HL-60/S4 (cell line): ENCODE data around the gene PLCB2.

Source experiments
- in situ Hi-C: fragments of 300-500 bp; cut with MboI; formaldehyde crosslinking; loops from 2 replicates; pipeline ENCODE4 v1.14.3; 2022; ENCODE audit warnings: low sequenced_read_pairs

PLCB2 gene, protein sequence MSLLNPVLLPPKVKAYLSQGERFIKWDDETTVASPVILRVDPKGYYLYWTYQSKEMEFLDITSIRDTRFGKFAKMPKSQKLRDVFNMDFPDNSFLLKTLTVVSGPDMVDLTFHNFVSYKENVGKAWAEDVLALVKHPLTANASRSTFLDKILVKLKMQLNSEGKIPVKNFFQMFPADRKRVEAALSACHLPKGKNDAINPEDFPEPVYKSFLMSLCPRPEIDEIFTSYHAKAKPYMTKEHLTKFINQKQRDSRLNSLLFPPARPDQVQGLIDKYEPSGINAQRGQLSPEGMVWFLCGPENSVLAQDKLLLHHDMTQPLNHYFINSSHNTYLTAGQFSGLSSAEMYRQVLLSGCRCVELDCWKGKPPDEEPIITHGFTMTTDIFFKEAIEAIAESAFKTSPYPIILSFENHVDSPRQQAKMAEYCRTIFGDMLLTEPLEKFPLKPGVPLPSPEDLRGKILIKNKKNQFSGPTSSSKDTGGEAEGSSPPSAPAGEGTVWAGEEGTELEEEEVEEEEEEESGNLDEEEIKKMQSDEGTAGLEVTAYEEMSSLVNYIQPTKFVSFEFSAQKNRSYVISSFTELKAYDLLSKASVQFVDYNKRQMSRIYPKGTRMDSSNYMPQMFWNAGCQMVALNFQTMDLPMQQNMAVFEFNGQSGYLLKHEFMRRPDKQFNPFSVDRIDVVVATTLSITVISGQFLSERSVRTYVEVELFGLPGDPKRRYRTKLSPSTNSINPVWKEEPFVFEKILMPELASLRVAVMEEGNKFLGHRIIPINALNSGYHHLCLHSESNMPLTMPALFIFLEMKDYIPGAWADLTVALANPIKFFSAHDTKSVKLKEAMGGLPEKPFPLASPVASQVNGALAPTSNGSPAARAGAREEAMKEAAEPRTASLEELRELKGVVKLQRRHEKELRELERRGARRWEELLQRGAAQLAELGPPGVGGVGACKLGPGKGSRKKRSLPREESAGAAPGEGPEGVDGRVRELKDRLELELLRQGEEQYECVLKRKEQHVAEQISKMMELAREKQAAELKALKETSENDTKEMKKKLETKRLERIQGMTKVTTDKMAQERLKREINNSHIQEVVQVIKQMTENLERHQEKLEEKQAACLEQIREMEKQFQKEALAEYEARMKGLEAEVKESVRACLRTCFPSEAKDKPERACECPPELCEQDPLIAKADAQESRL

DNA sequence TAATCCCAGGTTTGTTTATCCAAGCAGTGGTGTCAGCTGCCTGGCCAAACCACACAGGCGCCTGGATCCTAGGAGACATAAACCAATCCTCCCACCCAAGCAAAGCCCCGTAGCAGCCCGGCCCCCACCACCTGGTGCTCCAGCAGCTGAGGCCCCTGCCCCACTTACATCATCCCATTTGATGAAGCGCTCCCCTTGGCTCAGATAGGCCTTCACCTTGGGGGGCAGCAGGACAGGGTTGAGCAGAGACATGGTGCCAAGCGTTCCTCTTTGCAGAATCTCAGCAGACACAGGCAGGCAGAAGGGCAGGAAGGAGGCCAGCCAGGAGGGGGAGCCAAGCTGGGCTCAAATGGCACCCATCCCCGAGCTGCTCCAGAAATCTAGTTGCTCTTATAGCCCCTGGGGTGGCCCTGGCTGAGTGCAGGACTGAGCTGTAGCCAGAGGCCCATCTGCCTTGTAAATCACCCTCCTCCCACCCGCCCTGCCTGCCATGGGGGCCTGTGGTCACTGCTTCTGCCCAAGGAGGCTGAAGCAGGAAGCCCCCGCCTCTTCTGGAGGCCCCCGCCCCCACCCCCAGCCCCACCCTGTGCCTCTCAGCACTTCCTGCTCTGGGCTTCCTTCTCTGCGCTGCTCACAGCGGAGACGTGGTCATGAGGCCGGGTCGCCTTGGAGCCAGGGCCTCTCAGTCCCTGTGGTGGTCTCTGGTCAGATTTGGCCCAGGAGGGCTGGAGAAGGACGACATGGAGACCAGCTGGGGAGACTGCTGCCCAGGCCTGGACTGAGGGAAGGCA, at the start of gene PLCB2:
Gene PLCB2, minus strand, starts transcription at position 515 of the 791 bp plus-strand sequence. Its CDS starts 263 bp downstream, at position 252.
- in situ Hi-C loops = no loop called here

DNA sequence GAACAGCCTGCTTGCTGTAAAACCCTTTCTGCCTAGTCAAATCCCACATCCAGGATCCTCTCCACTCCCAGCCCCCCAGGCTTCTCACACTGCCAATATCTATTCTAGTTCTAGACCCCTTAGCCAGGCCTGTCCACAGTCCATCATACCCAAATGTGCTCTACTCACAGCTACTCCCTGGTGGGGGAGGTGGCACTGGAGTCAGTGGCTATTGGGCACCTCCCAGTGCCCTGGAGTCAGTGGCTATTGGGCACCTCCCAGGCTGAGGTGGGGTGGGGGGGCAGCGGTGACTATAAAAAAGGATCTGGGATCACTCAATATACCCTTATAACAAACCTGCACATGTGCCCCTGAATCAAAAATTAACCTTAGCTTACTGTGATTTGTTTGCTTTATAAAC, 49.5 kb upstream of the PLCB2 start:
- in situ Hi-C loops = no loop called here

GRCh38 chr15:40355976-40356585, 48.3 kb upstream of the PLCB2 start:
- in situ Hi-C loops = no loop called here

DNA sequence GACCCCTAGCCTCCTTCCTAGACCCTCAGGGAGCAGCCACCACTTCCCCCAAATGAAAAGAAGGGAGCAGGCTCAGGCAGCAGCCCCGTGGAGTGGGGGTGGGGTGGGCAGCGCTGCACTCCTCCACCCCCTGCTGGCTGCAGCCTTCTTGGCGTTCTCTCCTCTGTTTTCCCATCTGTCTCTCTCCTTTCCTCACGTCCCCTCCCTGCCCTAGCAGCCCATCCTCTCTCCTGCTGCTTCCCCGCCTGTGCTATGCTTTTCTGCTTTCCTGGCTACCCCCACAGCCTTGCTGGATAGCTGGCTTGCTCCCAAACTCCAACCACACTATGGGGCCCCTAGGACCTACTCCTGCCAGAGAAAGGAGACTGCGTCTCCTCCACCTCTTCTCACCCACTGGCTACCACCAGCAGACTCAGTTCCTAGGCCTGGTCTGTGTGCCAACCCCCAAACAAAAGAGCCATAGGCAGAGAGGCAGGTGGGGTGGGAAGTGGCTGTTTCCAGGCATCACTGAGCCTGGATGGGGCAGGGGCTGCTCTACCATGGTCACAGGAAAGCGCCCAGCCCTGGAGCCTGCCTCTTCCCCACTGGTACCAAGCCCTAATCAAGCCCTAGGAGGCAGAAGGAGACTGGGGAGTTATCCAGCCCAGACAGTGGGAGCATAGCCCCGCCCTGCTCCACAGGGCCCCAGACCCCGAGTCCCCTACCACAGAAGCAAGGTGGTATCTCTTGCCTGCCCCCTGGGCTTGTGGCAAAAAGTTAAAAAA, 46.9 kb upstream of the PLCB2 start:
- in situ Hi-C loops = no loop called here

GRCh38 chr15:40353697-40354096, 46.0 kb upstream of the PLCB2 start:
- in situ Hi-C loops = no loop called here

DNA sequence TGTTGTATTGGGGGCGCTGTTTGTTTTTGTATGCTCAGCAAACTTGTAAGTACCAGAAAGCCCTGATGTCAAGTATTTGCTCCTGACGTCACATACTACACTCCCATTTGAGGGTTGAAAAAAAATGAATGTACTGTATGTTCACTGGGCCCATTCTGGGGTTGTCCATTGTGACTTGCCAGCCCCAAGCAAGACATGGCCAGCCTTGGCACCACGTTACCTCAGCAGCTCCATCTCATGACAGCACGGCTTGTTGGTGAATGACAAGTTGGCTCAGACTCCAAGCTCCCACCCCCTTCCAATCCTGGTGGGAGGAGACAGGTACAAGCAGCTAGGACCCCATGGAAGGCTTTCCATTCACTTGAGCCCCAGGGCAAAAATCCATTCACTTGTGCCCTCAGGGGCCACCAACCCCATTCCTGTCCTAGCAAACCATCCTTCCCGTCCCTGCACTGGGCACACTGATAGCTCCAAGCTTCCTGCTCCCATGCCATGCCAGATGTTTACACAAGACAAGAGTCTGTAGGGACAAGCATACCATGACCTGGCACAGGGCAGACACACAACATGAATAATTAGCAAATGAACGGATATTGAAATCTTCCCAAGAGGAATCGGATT, 44.7 kb upstream of the PLCB2 start:
- in situ Hi-C loops = no loop called here

DNA sequence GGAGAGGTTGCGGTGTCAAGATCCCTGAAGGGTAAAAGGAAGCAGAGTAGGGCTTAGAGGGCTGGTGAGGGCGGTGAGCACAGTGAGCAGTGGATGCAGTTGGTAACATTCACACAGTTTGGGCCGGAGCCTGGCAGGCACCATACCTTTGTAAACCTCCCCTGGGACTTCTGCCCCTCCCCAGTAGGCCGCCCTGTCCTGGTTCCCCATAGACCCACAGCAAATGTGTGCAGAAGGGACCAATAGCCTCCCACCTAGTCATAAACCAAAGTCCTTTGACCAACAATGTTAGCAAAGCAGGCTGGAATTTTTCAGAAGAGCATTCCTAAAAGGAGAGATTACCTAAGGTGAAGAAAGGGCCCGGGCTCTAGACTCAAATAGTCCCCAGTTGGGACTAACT, 41.4 kb upstream of the PLCB2 start:
- in situ Hi-C loops = no loop called here

DNA sequence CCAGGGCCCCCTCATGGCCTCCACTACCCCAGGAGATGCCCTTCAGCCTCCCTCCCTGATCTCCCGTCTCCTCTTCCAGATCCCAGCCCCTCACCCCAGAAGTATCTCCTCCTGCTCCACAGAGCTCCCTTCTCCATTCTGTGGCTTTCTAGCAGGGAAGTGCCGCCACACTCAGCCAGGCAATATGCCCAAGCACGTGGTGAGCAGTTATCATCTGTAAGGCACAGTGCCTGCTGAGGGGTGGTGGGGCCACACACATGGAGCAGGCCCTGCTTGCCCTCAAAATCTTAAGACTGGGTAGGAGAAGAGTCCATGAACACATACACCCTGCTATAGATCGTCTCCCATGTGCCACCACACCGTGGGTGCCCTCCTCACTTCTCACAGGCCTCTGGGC, 40.7 kb upstream of the PLCB2 start:
- in situ Hi-C loops = no loop called here

DNA sequence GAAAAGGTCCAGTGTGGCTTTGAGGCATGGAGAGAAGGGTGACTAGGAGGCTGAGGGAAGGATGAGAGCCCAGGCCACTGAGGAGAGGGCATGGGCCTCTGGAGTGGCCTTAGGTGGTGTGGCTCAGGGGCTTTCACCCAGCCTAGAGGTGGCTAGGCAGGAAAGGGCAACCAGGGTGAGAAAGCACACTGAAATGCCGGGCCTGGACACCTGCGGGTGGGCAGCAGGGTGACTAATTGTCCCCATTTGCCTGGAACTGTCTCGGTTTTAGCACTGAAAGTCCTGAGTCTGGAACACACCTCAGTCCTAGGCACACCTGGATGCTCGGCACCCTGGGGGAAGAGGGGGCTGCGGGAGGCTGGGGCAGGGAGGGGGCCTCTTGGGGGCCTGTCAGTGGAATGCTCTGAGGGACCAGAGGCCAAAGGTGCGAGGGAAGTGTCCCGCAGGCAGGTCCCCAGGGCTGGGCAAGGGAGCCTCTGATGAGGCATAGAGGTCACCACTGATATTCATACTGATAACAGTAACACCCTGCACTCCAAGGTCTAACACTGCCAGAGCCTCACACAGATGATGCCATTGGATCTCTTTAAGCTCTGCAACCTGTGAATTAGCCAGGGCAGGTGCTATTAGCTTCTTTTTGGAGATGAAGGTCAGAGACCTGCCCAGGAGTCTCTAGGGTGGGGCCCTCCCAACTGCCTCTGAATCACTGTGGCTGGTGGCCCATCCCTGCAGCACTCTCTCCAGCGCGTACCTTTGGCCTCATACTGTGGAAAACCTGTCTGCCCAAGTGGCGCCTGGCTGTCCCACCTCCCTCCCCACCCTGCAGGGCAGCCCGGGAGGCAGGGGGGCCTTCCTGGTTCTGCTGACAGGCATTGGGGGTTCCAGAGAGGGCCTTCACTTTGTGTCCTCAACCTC, 40.1 kb upstream of the PLCB2 start:
- in situ Hi-C loops = no loop called here

DNA sequence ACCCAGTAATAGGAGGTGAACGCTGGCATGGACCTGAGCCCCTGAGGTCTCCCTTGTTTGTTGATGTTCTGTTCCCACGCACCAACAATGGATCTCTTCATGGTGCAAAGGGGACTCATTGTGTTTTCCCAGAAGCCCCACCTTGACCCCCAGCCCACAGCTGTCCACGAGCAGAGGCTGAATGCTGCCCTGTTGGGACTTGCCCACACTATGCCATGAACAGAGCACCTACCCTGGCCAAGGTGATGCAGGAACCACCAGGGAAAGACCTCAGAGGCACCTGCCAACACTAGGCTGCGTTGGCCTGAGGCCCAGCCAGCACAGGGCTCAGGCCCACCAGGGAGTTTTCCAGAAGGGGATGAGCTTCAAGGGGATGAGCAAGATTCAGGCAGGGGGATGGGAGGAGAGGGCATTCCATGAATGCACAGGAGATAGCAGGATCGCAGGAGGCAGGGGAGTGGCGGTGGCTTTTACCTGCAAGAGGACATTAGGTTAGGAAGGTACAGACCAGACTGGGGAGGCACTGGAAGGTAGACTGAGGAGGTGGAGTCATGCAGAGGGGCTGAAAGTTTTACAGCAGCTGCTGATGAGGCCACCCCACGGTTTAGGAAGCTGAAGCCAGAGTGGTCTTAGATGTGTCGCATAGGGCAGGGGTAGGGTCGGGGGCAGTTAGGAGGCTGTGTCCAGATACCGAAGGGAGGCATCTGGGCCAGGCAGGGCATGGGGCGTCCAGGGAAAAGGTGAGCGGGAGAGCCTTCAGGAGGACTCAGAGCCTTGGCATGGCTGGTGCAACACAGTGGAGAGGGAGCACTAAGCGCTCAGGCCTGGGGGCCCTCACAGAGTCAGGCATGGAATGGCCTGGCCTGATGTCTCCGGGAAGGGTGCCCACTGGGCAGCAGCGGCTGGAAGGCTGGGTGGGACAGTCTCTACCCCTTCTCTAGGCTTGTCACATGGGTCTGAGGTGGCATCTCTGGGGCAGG, 39.1 kb upstream of the PLCB2 start:
- in situ Hi-C loops = no loop called here

DNA sequence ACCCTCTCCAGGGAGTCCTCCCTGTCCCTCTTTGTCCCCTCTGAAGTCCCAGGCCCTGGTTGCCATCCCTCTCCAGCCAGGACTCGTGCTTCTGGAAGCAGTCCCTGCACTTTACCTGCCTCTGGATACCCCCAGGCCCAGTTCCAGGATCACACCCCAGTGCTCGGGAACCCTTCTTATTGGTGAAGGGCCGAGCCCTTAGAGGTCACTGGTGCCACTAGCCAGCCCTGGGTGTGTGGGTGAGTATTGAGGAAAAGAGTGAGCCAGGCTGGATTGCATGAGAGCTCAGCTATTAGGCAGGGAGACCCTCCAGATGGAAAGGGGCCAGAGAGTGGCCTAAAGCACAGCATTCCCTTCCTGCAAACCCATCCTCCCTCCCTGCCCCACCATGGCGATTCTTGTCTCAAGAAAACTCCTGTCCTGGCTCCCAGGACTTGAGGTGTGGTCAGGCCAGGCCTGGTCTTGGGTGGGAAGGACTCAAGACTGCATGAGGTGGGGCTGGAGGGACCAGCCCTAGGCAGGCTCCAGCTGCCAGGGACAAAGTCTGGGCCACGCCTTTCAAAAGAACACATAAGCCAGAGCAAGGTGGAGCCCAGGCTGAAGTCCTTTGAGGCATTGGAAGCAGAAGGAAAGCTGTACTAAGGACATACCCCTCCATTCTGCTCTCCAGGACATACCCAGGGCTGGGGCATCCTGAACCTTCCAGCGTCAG, 38.3 kb upstream of the PLCB2 start:
- in situ Hi-C loops = no loop called here

GRCh38 chr15:40345225-40345866, 37.6 kb upstream of the PLCB2 start:
- in situ Hi-C loops = no loop called here

DNA sequence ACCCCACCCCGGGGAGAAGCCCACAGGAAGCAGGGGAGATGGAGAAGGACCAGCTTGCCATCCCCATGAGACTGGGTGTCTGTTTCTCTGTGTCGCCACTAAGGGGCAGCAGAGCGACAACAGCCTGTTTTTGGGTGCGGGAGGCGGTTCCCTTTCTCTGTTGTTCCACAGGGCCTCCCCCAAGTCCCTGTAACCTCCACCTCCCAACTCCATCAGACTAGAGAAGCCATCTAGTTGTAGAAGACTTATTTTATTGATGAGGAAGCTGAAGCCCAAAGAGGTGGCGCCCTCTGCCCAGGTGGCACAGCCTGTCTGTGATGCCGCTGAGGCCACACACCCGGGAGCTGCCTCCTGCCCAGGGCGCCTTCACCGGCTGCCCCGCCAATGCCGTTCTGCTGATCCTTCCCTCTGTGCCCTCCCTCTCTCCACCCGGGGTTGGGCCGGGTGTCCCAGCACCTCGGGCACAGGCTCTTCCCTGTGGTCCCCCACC, 36.9 kb upstream of the PLCB2 start:
- in situ Hi-C loops = no loop called here

GRCh38 chr15:40344217-40344616, 36.5 kb upstream of the PLCB2 start:
- in situ Hi-C loops = no loop called here

- in situ Hi-C loops = no loop called here
These were observed 35.8 kb upstream of the PLCB2 start for GRCh38 chr15:40343512-40343911.
